NCI-H1417 treated with DMSO at 0.1 percent for 48 hours (cell line): ENCODE measurements around the gene DBNDD1.
"Not testable (repeated sequence)": the region's sequence is repeated elsewhere in the genome, so short reads cannot be mapped to it uniquely, and the experiment has no call there.

Experiments used
- DNase-seq: peaks from one replicate; lab custom pipeline; 2025; lab: John Stamatoyannopoulos, UW

Gene DBNDD1

GRCh38 chr16:90018652-90019542 is at the start of gene DBNDD1:
Gene DBNDD1 (minus strand): TSS chr16:90019456. CDS start chr16:90019341, 115 bp downstream.
- DNase-seq: no peak

- DNase-seq: no peak
Observed at GRCh38 chr16:90061437-90061836, 42.2 kb upstream of the DBNDD1 start.

- DNase-seq: no peak
Observed at GRCh38 chr16:90057738-90058173, 38.5 kb upstream of the DBNDD1 start.

- not testable (repeated sequence) for DNase-seq
Observed at GRCh38 chr16:90056521-90056920, 37.3 kb upstream of the DBNDD1 start.

- no peak for DNase-seq
Observed at GRCh38 chr16:90055371-90055770, 36.1 kb upstream of the DBNDD1 start.

- DNase-seq: no peak
Observed at GRCh38 chr16:90054554-90054953, 35.3 kb upstream of the DBNDD1 start.

- DNase-seq: no peak
Observed at GRCh38 chr16:90053902-90054500, 34.7 kb upstream of the DBNDD1 start.

GRCh38 chr16:90050969-90051368 is 31.7 kb upstream of the DBNDD1 start:
- DNase-seq: no peak

GRCh38 chr16:90048737-90049330 is 29.6 kb upstream of the DBNDD1 start:
- no peak for DNase-seq

GRCh38 chr16:90048347-90048722 is 29.1 kb upstream of the DBNDD1 start:
- no peak for DNase-seq

- DNase-seq: no peak
Observed at GRCh38 chr16:90047714-90048346, 28.6 kb upstream of the DBNDD1 start.

GRCh38 chr16:90046971-90047713 is 27.9 kb upstream of the DBNDD1 start:
- no peak for DNase-seq

- no peak for DNase-seq
Observed at GRCh38 chr16:90046122-90046970, 27.1 kb upstream of the DBNDD1 start.

GRCh38 chr16:90044111-90044551 is 24.9 kb upstream of the DBNDD1 start:
- DNase-seq: no peak

GRCh38 chr16:90043526-90043925 is 24.3 kb upstream of the DBNDD1 start:
- no peak for DNase-seq

GRCh38 chr16:90042946-90043514 is 23.8 kb upstream of the DBNDD1 start:
- no peak for DNase-seq

- DNase-seq: no peak
Observed at GRCh38 chr16:90041896-90042473, 22.7 kb upstream of the DBNDD1 start.

- no peak for DNase-seq
Observed at GRCh38 chr16:90040152-90041023, 21.1 kb upstream of the DBNDD1 start.

- no peak for DNase-seq
Observed at GRCh38 chr16:90037276-90037675, 18.0 kb upstream of the DBNDD1 start.
